Endodermal cell (in vitro differentiated cells): ENCODE data around the gene JARID2. TPM values are rescaled to one million over a fixed set of nuclear protein-coding genes. Genes with fewer than 3 reads are reported as not detected.

Source experiments
- DNase-seq: peaks from one replicate; pipeline ENCODE4 v3.0.0-alpha.2; 2017
- H3K27ac ChIP-seq: 2 replicates; pipeline ENCODE4 v1.5.1; 2013; ENCODE audit warnings: mild to moderate bottlenecking, low read depth, low read length, moderate library complexity
- H3K27me3 ChIP-seq: 2 replicates; pipeline ENCODE4 v1.6.1; 2013; ENCODE audit warnings: mild to moderate bottlenecking, low read length, moderate library complexity; ENCODE audit not compliant: insufficient read depth, control insufficient read depth, poor library complexity, severe bottlenecking
- H3K36me3 ChIP-seq: 2 replicates; pipeline ENCODE4 v1.7.0; 2013; ENCODE audit warnings: mild to moderate bottlenecking, low read length, moderate library complexity; ENCODE audit not compliant: control insufficient read depth, insufficient read depth
- H3K4me1 ChIP-seq: one replicate; pipeline ENCODE4 v1.7.0; 2013; ENCODE audit warnings: low read length; ENCODE audit not compliant: control insufficient read depth, insufficient read depth
- H3K4me3 ChIP-seq: 2 replicates; pipeline ENCODE4 v1.5.1; 2013; ENCODE audit warnings: mild to moderate bottlenecking, low read length, moderate library complexity
- H3K9ac ChIP-seq: 2 replicates; pipeline ENCODE4 v1.6.1; 2013; ENCODE audit warnings: mild to moderate bottlenecking, low read length, moderate library complexity; ENCODE audit not compliant: poor library complexity, severe bottlenecking; ENCODE audit errors: extremely low read depth
- H3K9me3 ChIP-seq: 2 replicates; pipeline ENCODE4 v1.6.1; 2013; ENCODE audit warnings: mild to moderate bottlenecking, low read length, moderate library complexity; ENCODE audit not compliant: control insufficient read depth
- H3K27ac Mint-ChIP-seq: 2 replicates; pipeline ENCODE4 v1.8.0; 2020; ENCODE audit warnings: mixed read lengths
- H3K27me3 Mint-ChIP-seq: 2 replicates; pipeline ENCODE4 v1.8.0; 2021; ENCODE audit warnings: mild to moderate bottlenecking, mixed read lengths; ENCODE audit not compliant: insufficient read depth
- H3K36me3 Mint-ChIP-seq: 2 replicates; pipeline ENCODE4 v1.8.0; 2020; ENCODE audit warnings: low read depth, mixed read lengths
- H3K4me1 Mint-ChIP-seq: 2 replicates; pipeline ENCODE4 v1.8.0; 2020; ENCODE audit warnings: mixed read lengths
- H3K4me3 Mint-ChIP-seq: 2 replicates; pipeline ENCODE4 v1.8.0; 2020; ENCODE audit warnings: mild to moderate bottlenecking, moderate library complexity, mixed read lengths
- H3K9me3 Mint-ChIP-seq: 2 replicates; pipeline ENCODE4 v1.8.0; 2020; ENCODE audit warnings: mild to moderate bottlenecking, mixed read lengths
- WGBS, 2 experiments: methylation state at CpG; one replicate each; pipeline versions ENCODE4 v1.1.5 to v1.1.7; 2013; ENCODE audit warnings: missing lambda C conversion rate in 2 of 2, mixed read lengths in 1 of 2; ENCODE audit not compliant: insufficient coverage in 1 of 2, insufficient read length in 1 of 2; 5-methylcytosine and 5-hydroxymethylcytosine counted together
- total RNA-seq, 2 donors: library from RNA; stranded (reverse); fragmentation: NEBNext Ultra II Directional in 1 of 2; extraction: Animal tissue kit (Norgen Biotek cat#: 25700) in 1 of 2; gene quantifications; 2 replicates in 1 of 2; 3 replicates in 1 of 2; pipeline ENCODE4 v1.2.1, GENCODE V29; 2021
- TF ChIP-seq, protein P1 (sequence below): fragments of 200-600 bp; sonication (generic); conservative IDR thresholded peaks from 2 replicates; pipeline ENCODE4 v1.5.0; 2021; ENCODE audit warnings: antibody characterized with exemption, mild to moderate bottlenecking

JARID2 gene
- total RNA-seq, 2 donors from 2014 or later, result 42.5 to 77.0 TPM

DNA sequence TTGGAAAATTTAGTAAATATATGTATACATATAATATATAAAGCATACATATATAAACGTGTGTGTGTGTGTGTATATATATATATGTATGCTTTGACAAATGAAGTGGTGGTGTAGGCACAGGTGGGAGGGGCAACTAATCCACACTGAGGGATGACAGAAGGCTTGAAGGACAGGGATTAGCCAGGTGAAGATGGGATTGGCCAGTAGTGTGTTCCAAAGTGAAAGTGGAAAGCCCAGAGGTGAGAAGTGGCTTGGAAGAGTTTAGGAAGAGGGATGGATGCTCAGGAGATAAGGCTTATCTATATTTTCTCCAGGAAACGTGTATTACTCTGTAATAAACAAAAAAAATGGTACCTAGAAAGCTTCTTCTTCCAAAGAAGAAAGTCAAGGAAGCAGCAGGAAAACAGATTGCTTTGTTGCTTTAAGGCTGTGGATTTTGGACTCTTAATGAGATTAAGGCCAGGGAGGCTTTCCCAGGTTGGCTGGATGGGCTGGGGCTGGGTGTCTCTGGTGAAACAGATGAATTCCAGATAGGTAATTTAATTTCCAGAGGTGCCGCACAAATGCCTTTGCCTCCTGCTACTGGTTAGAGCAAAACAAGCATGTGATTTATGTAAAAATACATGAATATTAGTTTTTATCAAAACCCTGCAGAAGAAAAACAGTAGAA, 63.9 kb downstream of the JARID2 start:
- TF ChIP-seq, protein P1, sequence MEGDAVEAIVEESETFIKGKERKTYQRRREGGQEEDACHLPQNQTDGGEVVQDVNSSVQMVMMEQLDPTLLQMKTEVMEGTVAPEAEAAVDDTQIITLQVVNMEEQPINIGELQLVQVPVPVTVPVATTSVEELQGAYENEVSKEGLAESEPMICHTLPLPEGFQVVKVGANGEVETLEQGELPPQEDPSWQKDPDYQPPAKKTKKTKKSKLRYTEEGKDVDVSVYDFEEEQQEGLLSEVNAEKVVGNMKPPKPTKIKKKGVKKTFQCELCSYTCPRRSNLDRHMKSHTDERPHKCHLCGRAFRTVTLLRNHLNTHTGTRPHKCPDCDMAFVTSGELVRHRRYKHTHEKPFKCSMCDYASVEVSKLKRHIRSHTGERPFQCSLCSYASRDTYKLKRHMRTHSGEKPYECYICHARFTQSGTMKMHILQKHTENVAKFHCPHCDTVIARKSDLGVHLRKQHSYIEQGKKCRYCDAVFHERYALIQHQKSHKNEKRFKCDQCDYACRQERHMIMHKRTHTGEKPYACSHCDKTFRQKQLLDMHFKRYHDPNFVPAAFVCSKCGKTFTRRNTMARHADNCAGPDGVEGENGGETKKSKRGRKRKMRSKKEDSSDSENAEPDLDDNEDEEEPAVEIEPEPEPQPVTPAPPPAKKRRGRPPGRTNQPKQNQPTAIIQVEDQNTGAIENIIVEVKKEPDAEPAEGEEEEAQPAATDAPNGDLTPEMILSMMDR, result no peak
- Mint-ChIP-seq H3K27ac (no peak overlapping the region), H3K4me3 (no peak overlapping the region), H3K36me3 (peaks cover 4% of the 10 kb centered on the region), H3K4me1 (peaks cover 51% of the 10 kb centered on the region), H3K9me3 (no peaks in the 10 kb centered on the region), H3K27me3 (peaks cover 29% of the 10 kb centered on the region)
- peak; percentile 49 for DNase-seq
- Histone ChIP-seq H3K4me1 (peaks cover 12% of the 10 kb centered on the region), H3K36me3 (no peaks in the 10 kb centered on the region), H3K9ac (no peak overlapping the region), H3K9me3 (no peaks in the 10 kb centered on the region), H3K27ac (no peak overlapping the region), H3K27me3 (no peaks in the 10 kb centered on the region), H3K4me3 (no peak overlapping the region)
- 71 to 72% methylated on average over 1 to 3 of the region's 3 CpGs for WGBS, 2 experiments

DNA sequence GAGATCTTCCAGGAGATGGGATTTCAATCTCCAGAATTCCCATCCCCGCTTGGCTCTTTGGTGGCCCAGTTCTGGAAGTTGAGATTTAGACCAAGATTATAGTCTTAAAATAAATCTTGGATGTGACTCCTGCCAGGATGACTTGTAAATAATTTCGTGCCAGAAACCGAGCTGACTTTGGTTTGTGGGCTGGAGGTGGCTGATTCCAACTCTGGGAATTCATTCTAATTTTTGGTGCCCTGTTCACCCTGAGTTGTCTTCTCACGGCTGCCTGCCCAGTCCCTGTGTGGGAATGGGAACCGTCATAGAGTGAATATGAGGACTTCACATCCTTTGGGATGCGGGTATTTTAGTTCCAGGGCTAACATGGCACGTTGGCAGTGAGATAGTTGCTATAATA, 64.8 kb downstream of the JARID2 start:
- 91 to 100% methylated on average over 2 to 7 of the region's 7 CpGs for WGBS, 2 experiments
- peaks cover 42% of the 10 kb centered on the region for H3K4me1 Mint-ChIP-seq
- no peaks in the 10 kb centered on the region for H3K36me3 ChIP-seq
- TF ChIP-seq, protein P1, result no peak
- no peak overlapping the region for H3K27ac Mint-ChIP-seq
- DNase-seq, result no peak
- peaks cover 29% of the 10 kb centered on the region for H3K27me3 Mint-ChIP-seq
- no peak overlapping the region for H3K9ac ChIP-seq
- H3K27me3 ChIP-seq, result no peaks in the 10 kb centered on the region
- H3K9me3 ChIP-seq, result no peaks in the 10 kb centered on the region
- no peak overlapping the region for H3K4me3 ChIP-seq
- no peaks in the 10 kb centered on the region for H3K9me3 Mint-ChIP-seq
- H3K27ac ChIP-seq, result no peak overlapping the region
- H3K36me3 Mint-ChIP-seq, result peaks cover 4% of the 10 kb centered on the region
- peaks cover 10% of the 10 kb centered on the region for H3K4me1 ChIP-seq
- H3K4me3 Mint-ChIP-seq, result no peak overlapping the region

DNA sequence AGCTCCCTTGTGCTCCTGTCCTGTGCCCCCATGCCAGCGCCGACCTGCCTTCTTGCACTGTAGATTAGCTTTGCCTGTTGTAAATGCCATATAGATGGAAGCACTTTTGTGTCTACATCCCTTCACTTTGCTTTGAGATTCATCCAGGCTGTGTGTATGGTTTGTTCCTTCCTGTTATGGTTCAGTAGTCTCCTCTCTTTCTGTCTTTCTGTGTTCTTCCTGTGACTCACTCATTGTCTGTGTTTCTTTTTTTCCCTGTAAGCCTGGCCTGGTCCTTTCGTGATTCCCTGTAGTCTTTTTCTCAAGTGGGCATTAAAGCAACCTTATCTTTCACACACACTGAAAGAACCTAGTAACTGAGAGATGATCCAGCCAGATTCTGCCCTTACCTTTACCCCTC, 66.6 kb downstream of the JARID2 start:
- DNase-seq, result no peak
- 79 to 85% methylated on average over 2 to 3 of the region's 3 CpGs for WGBS, 2 experiments
- peaks cover 29% of the 10 kb centered on the region for H3K27me3 Mint-ChIP-seq
- H3K4me1 Mint-ChIP-seq, result peaks cover 36% of the 10 kb centered on the region
- no peaks in the 10 kb centered on the region for H3K36me3 ChIP-seq
- no peak overlapping the region for H3K9ac ChIP-seq
- H3K36me3 Mint-ChIP-seq, result peaks cover 4% of the 10 kb centered on the region
- no peak overlapping the region for H3K4me3 Mint-ChIP-seq
- no peak overlapping the region for H3K27ac Mint-ChIP-seq
- H3K4me1 ChIP-seq, result peaks cover 4% of the 10 kb centered on the region
- no peaks in the 10 kb centered on the region for H3K27me3 ChIP-seq
- H3K9me3 Mint-ChIP-seq, result no peaks in the 10 kb centered on the region
- H3K4me3 ChIP-seq, result no peak overlapping the region
- H3K9me3 ChIP-seq, result no peaks in the 10 kb centered on the region
- no peak overlapping the region for H3K27ac ChIP-seq
- TF ChIP-seq, protein P1, result no peak
